AG09309 (cell line): Measurements from ENCODE around the gene B3GNT9.

Experiments
- DNase-seq: peaks from one replicate; pipeline ENCODE4 v3.0.0-alpha.2; 2010; ENCODE audit warnings: low read depth
- H3K4me3 ChIP-seq: 2 replicates; pipeline ENCODE4 v1.5.1; 2011; ENCODE audit warnings: mild to moderate bottlenecking, low read depth, low read length, moderate library complexity; ENCODE audit not compliant: control insufficient read depth
- TF ChIP-seq, protein P1 (sequence below): IDR thresholded peaks from 2 replicates; pipeline ENCODE4 v1.5.1; 2011; ENCODE audit warnings: mild to moderate bottlenecking, low read depth, low read length, inconsistent platforms; ENCODE audit not compliant: insufficient read depth, control insufficient read depth; ENCODE audit errors: missing control alignments

The B3GNT9 gene

GRCh38 chr16:67196881-67197280, 46.1 kb upstream of the B3GNT9 start:
- DNase-seq, result no peak
- TF ChIP-seq, protein P1, sequence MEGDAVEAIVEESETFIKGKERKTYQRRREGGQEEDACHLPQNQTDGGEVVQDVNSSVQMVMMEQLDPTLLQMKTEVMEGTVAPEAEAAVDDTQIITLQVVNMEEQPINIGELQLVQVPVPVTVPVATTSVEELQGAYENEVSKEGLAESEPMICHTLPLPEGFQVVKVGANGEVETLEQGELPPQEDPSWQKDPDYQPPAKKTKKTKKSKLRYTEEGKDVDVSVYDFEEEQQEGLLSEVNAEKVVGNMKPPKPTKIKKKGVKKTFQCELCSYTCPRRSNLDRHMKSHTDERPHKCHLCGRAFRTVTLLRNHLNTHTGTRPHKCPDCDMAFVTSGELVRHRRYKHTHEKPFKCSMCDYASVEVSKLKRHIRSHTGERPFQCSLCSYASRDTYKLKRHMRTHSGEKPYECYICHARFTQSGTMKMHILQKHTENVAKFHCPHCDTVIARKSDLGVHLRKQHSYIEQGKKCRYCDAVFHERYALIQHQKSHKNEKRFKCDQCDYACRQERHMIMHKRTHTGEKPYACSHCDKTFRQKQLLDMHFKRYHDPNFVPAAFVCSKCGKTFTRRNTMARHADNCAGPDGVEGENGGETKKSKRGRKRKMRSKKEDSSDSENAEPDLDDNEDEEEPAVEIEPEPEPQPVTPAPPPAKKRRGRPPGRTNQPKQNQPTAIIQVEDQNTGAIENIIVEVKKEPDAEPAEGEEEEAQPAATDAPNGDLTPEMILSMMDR, result no peak
- no peak overlapping the region for H3K4me3 ChIP-seq

- no peak overlapping the region for H3K4me3 ChIP-seq
- DNase-seq, result no peak
- TF ChIP-seq, protein P1, result no peak
Measured at GRCh38 chr16:67195676-67196075, 44.9 kb upstream of the B3GNT9 start.

- TF ChIP-seq, protein P1, result no peak
- no peak for DNase-seq
- no peak overlapping the region for H3K4me3 ChIP-seq
Measured at GRCh38 chr16:67194260-67194659, 43.5 kb upstream of the B3GNT9 start.

DNA sequence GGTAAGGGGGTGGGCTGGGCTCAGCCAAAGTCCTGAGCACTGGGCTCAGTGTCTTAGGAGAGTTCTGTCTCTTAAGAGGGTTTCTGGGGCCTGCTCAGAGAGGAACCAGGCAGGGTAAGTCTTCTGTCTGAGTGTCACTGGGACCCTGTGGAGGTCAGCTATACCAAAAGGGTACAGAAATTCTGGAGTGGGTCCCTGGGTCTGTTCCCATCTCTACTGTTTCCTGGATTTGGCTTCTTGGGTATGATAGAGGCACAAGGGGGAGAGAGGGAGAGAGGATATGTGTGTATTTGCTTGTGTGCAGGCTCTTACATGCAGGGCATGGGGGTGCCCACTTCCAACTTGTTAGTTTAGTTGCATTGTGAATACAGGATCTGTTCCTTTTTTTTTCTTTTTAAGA, 42.7 kb upstream of the B3GNT9 start:
- peak overlapping the region; percentile 86 for H3K4me3 ChIP-seq
- TF ChIP-seq, protein P1, result no peak
- DNase-seq, result no peak

DNA sequence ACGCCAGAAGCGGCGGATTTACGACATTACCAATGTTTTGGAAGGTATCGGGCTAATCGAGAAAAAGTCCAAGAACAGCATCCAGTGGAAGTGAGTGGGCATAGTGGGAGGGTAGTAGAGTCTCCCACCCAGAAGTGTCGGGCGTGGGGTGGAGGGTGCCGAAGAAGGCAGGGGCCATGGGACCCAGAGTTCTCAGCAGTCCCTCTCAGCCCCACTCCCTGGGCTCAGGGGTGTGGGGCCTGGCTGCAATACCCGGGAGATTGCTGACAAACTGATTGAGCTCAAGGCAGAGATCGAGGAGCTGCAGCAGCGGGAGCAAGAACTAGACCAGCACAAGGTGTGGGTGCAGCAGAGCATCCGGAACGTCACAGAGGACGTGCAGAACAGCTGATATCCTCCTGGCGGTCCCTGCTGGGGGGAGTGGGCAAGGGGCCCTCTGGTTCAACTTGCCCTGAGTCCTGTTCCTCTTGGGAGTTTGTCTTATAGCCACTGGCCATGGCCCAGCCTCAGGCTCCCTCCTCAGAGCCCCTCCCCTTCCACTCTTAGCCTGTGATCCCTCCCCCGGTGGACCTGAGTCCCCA, 42.1 kb upstream of the B3GNT9 start:
- TF ChIP-seq, protein P1, result no peak
- peak overlapping the region; percentile 86 for H3K4me3 ChIP-seq
- DNase-seq, result no peak

- peak; percentile 56 for DNase-seq
- H3K4me3 ChIP-seq, result peak within 1 kb of the TSS; percentile 86
- TF ChIP-seq, protein P1, result no peak
Measured at GRCh38 chr16:67191995-67192681, 41.3 kb upstream of the B3GNT9 start, which contains the start of gene E2F4. TSS of gene E2F4 (plus strand) at chr16:67192155. CDS start at chr16:67192228, 73 bp downstream.
